ENCODE measurements around the gene EIPR1. TPM values are rescaled to one million over a fixed set of nuclear protein-coding genes. Genes with fewer than 3 reads are reported as not detected.
A peak's percentile ranks its signal among the peaks of the same experiment; 100 is the strongest.

Gene EIPR1
- total and polyA plus RNA-seq, 5 donors from 2014 or later, result 26.6 to 44.8 (median 33.7) TPM

DNA sequence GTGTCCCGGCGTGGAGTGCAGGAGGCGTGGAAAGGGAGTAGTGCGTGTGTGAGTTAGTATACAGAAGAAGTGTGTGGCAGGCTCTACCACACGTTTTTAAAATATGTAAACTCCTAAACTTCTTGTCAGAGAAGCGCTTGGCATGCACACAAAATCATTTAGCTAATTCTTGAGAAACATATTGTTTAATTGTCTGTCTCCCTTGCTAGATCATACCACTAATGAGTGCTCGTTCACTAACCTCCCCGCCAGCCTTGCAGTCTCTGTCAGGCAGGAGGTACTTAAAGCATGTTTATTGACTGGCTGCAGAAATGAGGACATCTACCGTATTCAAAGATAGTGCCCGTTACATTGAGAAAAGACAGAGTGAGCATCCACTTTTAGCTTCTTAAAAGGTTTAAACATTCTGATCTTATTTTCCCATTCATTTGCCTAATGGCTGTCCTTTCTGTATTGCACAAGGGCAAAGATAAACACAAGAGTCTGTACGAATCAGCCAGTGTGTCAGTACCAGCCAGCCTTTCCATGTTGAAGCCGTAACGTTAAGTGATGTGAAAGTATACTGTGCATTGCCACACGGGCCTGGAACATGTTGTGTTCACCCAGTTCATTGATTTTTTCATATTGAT lies 43.3 kb upstream of the EIPR1 start:
- H3K27me3 ChIP-seq (ENCODE audit: control insufficient read depth, insufficient read depth, low read length), result no peaks in the 10 kb centered on the region
- Mint-ChIP-seq H3K27me3 (no peaks in the 10 kb centered on the region), H3K36me3 (peaks cover 38% of the 10 kb centered on the region), H3K9me3 (no peaks in the 10 kb centered on the region), H3K4me1 (peaks cover 0 to 9% (median 5%) of the 10 kb centered on the region in 4 donors), H3K4me3 (no peak overlapping the region), H3K27ac (no peak overlapping the region)
- H3K27ac ChIP-seq (ENCODE audit: insufficient read depth, low read length, poor library complexity, severe bottlenecking), result no peak overlapping the region
- H3K36me3 ChIP-seq (ENCODE audit: control insufficient read depth, insufficient read depth, low read length), result peaks cover 54% of the 10 kb centered on the region
- no peak for ATAC-seq (ENCODE audit: low read depth in 2 of 2)
- DNase-seq, result no peak
- no peaks in the 10 kb centered on the region for H3K9me3 ChIP-seq (ENCODE audit: control insufficient read depth in 2 of 2, low read length in 2 of 2)
- H3K4me1 ChIP-seq (ENCODE audit: control insufficient read depth, insufficient read depth, low read length, poor library complexity, severe bottlenecking), result no peaks in the 10 kb centered on the region
- no peak overlapping the region for H3K4me3 ChIP-seq (ENCODE audit: low read depth, low read length)

DNA sequence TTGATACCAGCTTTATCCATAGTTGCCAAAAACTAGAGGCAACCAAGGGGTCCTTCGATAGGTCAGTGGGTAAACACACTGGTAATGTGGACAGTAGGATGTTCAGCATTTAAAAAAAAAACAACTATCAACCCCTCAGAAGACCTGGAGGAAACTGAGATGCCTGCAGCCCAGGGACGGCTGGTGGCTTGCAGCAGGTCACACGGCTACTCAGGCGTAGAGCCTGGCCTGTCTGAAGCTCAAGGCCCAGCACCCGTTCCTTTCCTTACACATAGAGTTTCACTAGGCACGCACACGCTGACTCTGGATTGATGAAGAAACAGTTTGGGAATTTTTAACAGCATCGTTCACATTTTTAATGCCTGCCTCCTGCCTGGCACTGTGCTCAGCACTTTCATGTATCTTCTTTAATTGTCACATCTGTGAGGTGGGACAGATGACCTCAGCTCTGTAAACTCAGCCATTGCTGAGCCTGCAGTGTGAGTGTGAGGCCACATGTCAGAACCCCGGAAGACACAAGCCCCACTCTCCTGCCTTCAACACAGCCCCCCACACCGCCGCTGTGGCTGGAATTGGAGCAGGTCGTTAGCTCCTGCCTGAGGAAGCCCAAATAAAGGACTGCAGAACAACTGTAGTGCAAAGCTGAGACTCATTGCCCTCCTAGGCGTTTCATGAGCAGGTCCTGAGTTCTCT lies 42.6 kb upstream of the EIPR1 start:
- Mint-ChIP-seq H3K9me3 (no peaks in the 10 kb centered on the region), H3K36me3 (peaks cover 36% of the 10 kb centered on the region), H3K4me1 (peaks cover 0 to 9% (median 5%) of the 10 kb centered on the region in 4 donors), H3K4me3 (no peak overlapping the region), H3K27ac (no peak overlapping the region), H3K27me3 (no peaks in the 10 kb centered on the region)
- ATAC-seq (ENCODE audit: low read depth in 2 of 2) (no peak), DNase-seq (no peak)
- no peak overlapping the region for H3K4me3 ChIP-seq (ENCODE audit: low read depth, low read length)
- peaks cover 48% of the 10 kb centered on the region for H3K36me3 ChIP-seq (ENCODE audit: control insufficient read depth, insufficient read depth, low read length)
- no peaks in the 10 kb centered on the region for H3K9me3 ChIP-seq (ENCODE audit: control insufficient read depth in 2 of 2, low read length in 2 of 2)
- no peaks in the 10 kb centered on the region for H3K4me1 ChIP-seq (ENCODE audit: control insufficient read depth, insufficient read depth, low read length, poor library complexity, severe bottlenecking)
- H3K27me3 ChIP-seq (ENCODE audit: control insufficient read depth, insufficient read depth, low read length), result no peaks in the 10 kb centered on the region
- H3K27ac ChIP-seq (ENCODE audit: insufficient read depth, low read length, poor library complexity, severe bottlenecking), result no peak overlapping the region

DNA sequence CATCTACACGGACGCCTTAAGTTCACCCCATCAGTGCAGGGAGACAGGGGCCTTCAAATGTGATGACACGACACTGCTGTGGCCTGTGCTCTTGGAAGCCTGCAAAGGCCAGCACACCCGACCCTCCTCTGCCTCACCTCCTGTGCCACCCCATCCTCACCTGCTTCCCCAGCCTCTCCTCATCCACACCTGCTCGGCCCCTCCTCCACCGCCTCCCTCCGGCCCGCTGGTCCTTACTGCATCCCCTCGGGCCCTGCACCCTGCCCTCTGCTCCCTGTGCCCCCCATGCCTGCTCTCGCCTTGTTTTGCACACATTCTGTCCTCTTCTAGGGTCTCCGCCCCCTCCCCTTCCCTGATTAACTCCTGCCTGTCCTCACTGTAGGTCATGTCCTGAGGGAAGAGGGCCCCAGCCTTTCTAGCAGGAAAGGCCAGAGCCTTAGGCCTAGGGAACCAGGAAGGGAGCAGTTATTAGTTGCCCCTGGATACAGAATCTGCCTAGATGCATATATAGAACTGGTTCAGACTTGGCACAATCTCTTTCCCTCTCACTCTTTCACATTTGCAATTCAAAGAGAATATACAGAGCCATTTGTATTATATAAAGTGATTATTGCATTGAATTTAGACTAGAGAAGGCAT lies 41.3 kb upstream of the EIPR1 start:
- Histone ChIP-seq H3K9me3 (ENCODE audit: control insufficient read depth in 2 of 2, low read length in 2 of 2) (no peaks in the 10 kb centered on the region), H3K27ac (ENCODE audit: insufficient read depth, low read length, poor library complexity, severe bottlenecking) (no peak overlapping the region), H3K4me1 (ENCODE audit: control insufficient read depth, insufficient read depth, low read length, poor library complexity, severe bottlenecking) (no peaks in the 10 kb centered on the region), H3K27me3 (ENCODE audit: control insufficient read depth, insufficient read depth, low read length) (no peaks in the 10 kb centered on the region), H3K36me3 (ENCODE audit: control insufficient read depth, insufficient read depth, low read length) (peaks cover 51% of the 10 kb centered on the region), H3K4me3 (ENCODE audit: low read depth, low read length) (no peak overlapping the region)
- H3K27ac Mint-ChIP-seq, result no peak overlapping the region
- DNase-seq, result no peak
- H3K4me1 Mint-ChIP-seq, result peaks cover 0 to 7% (median 4%) of the 10 kb centered on the region in 4 donors
- H3K9me3 Mint-ChIP-seq, result no peaks in the 10 kb centered on the region
- no peaks in the 10 kb centered on the region for H3K27me3 Mint-ChIP-seq
- H3K36me3 Mint-ChIP-seq, result peaks cover 33% of the 10 kb centered on the region
- no peak overlapping the region for H3K4me3 Mint-ChIP-seq
- no peak for ATAC-seq (ENCODE audit: low read depth in 2 of 2)

DNA sequence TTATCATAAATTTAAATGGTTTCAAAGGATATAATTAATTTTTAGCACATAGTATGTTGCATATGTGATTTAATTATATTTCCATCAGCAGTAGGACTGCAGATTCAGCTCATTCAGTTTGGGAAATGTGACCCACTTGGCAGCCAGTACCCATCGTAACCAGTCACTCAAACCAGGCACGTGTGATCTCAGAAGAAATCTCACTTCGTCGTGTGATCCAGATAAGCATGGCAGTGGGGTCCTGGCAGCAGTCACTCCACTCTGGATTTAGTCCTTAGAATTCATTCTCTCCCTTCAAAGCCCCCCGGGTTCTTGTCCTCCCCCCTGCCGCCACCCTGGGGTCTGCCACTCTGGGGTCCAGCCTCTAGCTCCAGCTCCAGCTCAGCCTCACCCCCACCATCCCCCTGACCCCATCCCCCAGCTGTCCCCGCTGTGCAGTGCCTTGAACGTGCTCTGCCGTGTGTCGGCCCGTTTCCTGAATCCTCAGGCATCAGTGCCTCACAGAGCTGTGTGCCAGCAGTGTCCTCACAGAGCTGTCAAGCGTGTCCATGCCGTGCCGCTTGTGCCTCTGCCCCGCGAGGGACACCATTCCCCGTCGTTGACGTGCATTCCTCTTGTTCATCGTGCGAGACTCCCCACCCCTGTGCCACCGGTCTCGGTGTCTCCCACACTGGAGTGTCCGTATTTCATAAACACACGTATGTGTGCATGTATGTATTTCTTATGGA lies 36.7 kb upstream of the EIPR1 start:
- no peaks in the 10 kb centered on the region for H3K27me3 Mint-ChIP-seq
- peaks cover 33% of the 10 kb centered on the region for H3K36me3 Mint-ChIP-seq
- H3K9me3 ChIP-seq (ENCODE audit: control insufficient read depth in 2 of 2, low read length in 2 of 2), result no peaks in the 10 kb centered on the region
- ATAC-seq (ENCODE audit: low read depth in 2 of 2) (no peak), DNase-seq (no peak)
- no peak overlapping the region for H3K4me3 ChIP-seq (ENCODE audit: low read depth, low read length)
- peaks cover 32% of the 10 kb centered on the region for H3K36me3 ChIP-seq (ENCODE audit: control insufficient read depth, insufficient read depth, low read length)
- H3K27ac ChIP-seq (ENCODE audit: insufficient read depth, low read length, poor library complexity, severe bottlenecking), result no peak overlapping the region
- no peak overlapping the region for H3K4me3 Mint-ChIP-seq
- peaks cover 7 to 25% (median 11%) of the 10 kb centered on the region in 4 donors for H3K4me1 Mint-ChIP-seq
- peak overlapping the region in 1 of 3 donors; percentile 23 for H3K27ac Mint-ChIP-seq
- no peaks in the 10 kb centered on the region for H3K9me3 Mint-ChIP-seq
- no peaks in the 10 kb centered on the region for H3K4me1 ChIP-seq (ENCODE audit: control insufficient read depth, insufficient read depth, low read length, poor library complexity, severe bottlenecking)
- no peaks in the 10 kb centered on the region for H3K27me3 ChIP-seq (ENCODE audit: control insufficient read depth, insufficient read depth, low read length)

DNA sequence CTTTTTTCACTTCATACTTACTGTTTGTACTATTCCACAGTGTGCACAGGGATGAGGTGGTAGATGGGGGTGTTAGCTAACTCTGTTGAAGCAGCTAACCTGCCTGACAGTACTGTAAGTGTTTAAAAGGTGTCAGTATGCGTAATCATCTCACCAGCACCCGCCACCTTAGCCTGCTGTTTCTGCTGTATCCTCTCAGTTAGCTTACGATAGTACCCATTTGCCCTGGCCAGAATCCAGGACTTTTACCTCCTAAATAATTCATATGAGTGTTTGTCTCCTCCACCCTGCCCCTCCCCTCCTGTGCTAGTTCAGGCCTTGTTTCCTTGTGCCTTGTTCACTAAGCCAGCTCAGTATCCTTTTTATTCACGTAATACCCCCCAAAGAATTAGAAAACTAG lies 36.1 kb upstream of the EIPR1 start:
- H3K4me1 Mint-ChIP-seq, result peaks cover 7 to 30% (median 13%) of the 10 kb centered on the region in 4 donors
- peaks cover 32% of the 10 kb centered on the region for H3K36me3 Mint-ChIP-seq
- peaks cover 32% of the 10 kb centered on the region for H3K36me3 ChIP-seq (ENCODE audit: control insufficient read depth, insufficient read depth, low read length)
- ATAC-seq (ENCODE audit: low read depth in 2 of 2), result no peak
- no peak overlapping the region for H3K27ac ChIP-seq (ENCODE audit: insufficient read depth, low read length, poor library complexity, severe bottlenecking)
- H3K9me3 Mint-ChIP-seq, result no peaks in the 10 kb centered on the region
- H3K4me3 Mint-ChIP-seq, result no peak overlapping the region
- no peaks in the 10 kb centered on the region for H3K9me3 ChIP-seq (ENCODE audit: control insufficient read depth in 2 of 2, low read length in 2 of 2)
- peak overlapping the region in 2 of 3 donors; percentile 12 to 23 for H3K27ac Mint-ChIP-seq
- no peak for DNase-seq
- H3K4me1 ChIP-seq (ENCODE audit: control insufficient read depth, insufficient read depth, low read length, poor library complexity, severe bottlenecking), result no peaks in the 10 kb centered on the region
- no peaks in the 10 kb centered on the region for H3K27me3 Mint-ChIP-seq
- H3K27me3 ChIP-seq (ENCODE audit: control insufficient read depth, insufficient read depth, low read length), result no peaks in the 10 kb centered on the region
- no peak overlapping the region for H3K4me3 ChIP-seq (ENCODE audit: low read depth, low read length)

DNA sequence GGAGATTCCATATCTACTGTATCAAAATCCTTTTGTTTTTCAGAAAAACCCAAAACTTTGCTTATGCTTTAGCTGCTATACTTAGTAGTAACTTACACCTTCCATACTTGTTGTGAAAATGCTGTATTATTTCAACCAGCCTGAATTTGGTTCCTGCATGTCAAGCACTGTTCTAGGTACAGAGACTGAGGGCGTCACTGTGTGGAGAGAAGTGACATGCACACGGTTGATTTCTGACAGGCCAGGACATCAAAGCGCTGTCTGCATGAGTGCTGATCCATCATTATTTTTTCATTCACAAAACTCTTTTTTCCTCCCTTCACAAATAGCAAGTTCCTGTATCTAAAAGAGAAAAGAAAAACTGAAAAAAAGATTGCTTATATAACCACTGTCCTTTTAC lies 33.5 kb upstream of the EIPR1 start:
- no peak for ATAC-seq (ENCODE audit: low read depth in 2 of 2)
- peak overlapping the region in 1 of 4 donors; percentile 78 for H3K4me3 Mint-ChIP-seq
- H3K27me3 ChIP-seq (ENCODE audit: control insufficient read depth, insufficient read depth, low read length), result no peaks in the 10 kb centered on the region

DNA sequence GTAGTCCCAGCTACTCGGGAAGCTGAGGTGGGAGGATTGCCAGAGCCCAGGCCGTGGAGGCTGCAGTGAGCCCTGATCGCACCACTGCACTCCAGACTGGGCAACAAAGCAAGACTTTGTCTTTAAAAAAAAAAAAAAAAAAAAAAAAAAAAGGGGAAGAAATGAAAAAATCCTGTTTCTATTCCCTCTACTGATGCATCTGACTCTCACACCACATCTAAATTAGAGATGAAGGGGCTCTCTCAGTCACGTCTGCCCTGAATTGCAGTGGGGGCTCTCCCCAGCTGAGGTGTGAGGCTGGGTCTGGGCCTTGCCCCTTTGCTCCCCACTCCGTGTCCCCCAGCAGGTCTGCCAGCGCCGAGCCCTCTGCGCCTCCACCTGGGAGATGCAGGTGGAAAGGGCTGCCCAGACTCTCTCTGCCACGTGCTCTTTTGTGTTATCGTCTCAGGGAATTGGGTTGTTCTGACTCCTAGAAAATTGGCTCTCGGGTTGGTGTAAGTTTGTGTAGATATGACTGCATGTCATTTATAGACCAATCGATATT lies 32.1 kb upstream of the EIPR1 start:
- Mint-ChIP-seq H3K4me3 (no peak overlapping the region), H3K36me3 (peaks cover 35% of the 10 kb centered on the region)

More for the DNA sequence above, 33.5 kb upstream of the EIPR1 start:
- Histone ChIP-seq H3K9me3 (ENCODE audit: control insufficient read depth in 2 of 2, low read length in 2 of 2) (no peaks in the 10 kb centered on the region), H3K27ac (ENCODE audit: insufficient read depth, low read length, poor library complexity, severe bottlenecking) (no peak overlapping the region), H3K4me3 (ENCODE audit: low read depth, low read length) (no peak overlapping the region), H3K4me1 (ENCODE audit: control insufficient read depth, insufficient read depth, low read length, poor library complexity, severe bottlenecking) (no peaks in the 10 kb centered on the region), H3K36me3 (ENCODE audit: control insufficient read depth, insufficient read depth, low read length) (peaks cover 29% of the 10 kb centered on the region)
- no peaks in the 10 kb centered on the region for H3K27me3 Mint-ChIP-seq
- DNase-seq, result no peak
- H3K36me3 Mint-ChIP-seq, result peaks cover 34% of the 10 kb centered on the region
- peaks cover 9 to 29% (median 14%) of the 10 kb centered on the region in 4 donors for H3K4me1 Mint-ChIP-seq
- H3K9me3 Mint-ChIP-seq, result no peaks in the 10 kb centered on the region
- H3K27ac Mint-ChIP-seq, result no peak overlapping the region

More for the DNA sequence above, 32.1 kb upstream of the EIPR1 start:
- no peak for ATAC-seq (ENCODE audit: low read depth in 2 of 2)
- Histone ChIP-seq H3K27ac (ENCODE audit: insufficient read depth, low read length, poor library complexity, severe bottlenecking) (no peak overlapping the region), H3K27me3 (ENCODE audit: control insufficient read depth, insufficient read depth, low read length) (no peaks in the 10 kb centered on the region), H3K9me3 (ENCODE audit: control insufficient read depth in 2 of 2, low read length in 2 of 2) (no peaks in the 10 kb centered on the region), H3K4me1 (ENCODE audit: control insufficient read depth, insufficient read depth, low read length, poor library complexity, severe bottlenecking) (no peaks in the 10 kb centered on the region), H3K4me3 (ENCODE audit: low read depth, low read length) (no peak overlapping the region), H3K36me3 (ENCODE audit: control insufficient read depth, insufficient read depth, low read length) (peaks cover 35% of the 10 kb centered on the region)
- Mint-ChIP-seq H3K4me1 (peaks cover 12 to 29% (median 15%) of the 10 kb centered on the region in 4 donors), H3K9me3 (no peaks in the 10 kb centered on the region), H3K27ac (no peak overlapping the region), H3K27me3 (no peaks in the 10 kb centered on the region)
- DNase-seq, result no peak

Measured in CD4-positive, CD25-positive, alpha-beta regulatory T cell (primary cell).